Measurements from ENCODE around the gene DLGAP1. TPM values are rescaled to one million over a fixed set of nuclear protein-coding genes. Genes with fewer than 3 reads are reported as not detected.

Gene DLGAP1
- total and polyA plus RNA-seq, 2 donors (not counting 1 experiment from before 2014, with no cell fraction given) = 0.07 to 0.61 TPM

DNA sequence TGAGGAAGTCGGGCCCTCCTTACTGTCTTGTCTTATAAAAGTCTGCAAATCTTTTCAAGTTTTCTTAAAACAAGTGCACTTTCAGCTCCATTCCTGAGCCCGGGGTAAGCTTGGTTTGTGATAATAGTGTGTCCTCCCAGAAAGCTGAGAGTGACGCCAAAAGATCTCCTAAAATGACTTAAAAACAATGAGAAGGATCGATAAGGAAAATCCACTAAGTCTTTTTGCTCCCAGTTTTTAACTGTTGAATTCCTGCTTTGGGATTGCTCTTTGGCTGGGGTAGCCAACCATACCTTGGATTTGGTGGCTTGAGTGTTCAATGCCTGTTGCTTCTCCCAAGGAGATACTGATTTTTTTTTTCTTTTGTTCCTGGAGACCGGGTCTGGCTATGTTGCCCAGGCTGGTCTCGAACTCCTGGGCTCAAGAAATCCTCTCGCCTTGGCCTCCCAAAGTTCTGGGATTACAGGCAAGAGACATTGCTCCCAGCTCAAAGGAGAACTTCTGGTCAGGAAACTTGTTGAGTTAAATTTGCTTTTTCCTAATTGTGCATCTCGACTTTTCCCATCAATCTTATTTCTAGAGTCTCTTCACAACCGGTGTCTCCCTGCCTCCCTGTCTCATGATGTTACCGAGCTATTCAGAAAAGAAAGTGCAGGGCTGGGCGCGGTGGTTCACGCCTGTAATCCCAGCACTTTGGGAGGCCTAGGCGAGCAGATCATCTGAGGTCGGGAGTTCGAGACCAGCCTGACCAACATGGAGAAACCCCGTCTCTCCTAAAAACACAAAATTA, 1002.2 kb downstream of the DLGAP1 start:
- Histone ChIP-seq H3K79me2 (ENCODE audit: control insufficient read depth, insufficient read depth, low read length) (peaks cover 30% of the 10 kb centered on the region), H3K36me3 (replicated peaks in 1 of 2; ENCODE audit: control extremely low read depth in 1 of 2, control insufficient read depth in 1 of 2, extremely low read depth in 1 of 2, insufficient read depth in 2 of 2, low read length in 1 of 2) (peaks cover 3 to 17% of the 10 kb centered on the region in 2 experiments), H4K20me1 (ENCODE audit: control insufficient read depth, insufficient read depth, low read length, poor library complexity, severe bottlenecking) (no peaks in the 10 kb centered on the region), H3K4me3 (ENCODE audit: control extremely low read depth in 1 of 5, extremely low read depth in 1 of 5, insufficient read depth in 1 of 5, low read depth in 2 of 5, low read length in 4 of 5) (peak overlapping the region in 4 of 5 experiments; percentile 85 to 92 (median 90)), H3K9me3 (ENCODE audit: control extremely low read depth in 1 of 3, control insufficient read depth in 2 of 3, insufficient read depth in 1 of 3, low read length in 2 of 3) (peaks cover 0 to 5% (median 0%) of the 10 kb centered on the region in 3 donors), H2AFZ (ENCODE audit: insufficient read depth, low read depth, low read length, poor library complexity, severe bottlenecking) (peak overlapping the region; percentile 79), H3K9ac (ENCODE audit: low read length) (peak overlapping the region; percentile 99), H3K4me1 (ENCODE audit: control insufficient read depth in 2 of 2, insufficient read depth in 2 of 2, low read length in 2 of 2) (peaks cover 8 to 36% of the 10 kb centered on the region in 2 donors), H3K4me2 (replicated peaks; ENCODE audit: low read depth, low read length, poor library complexity, severe bottlenecking) (peak overlapping the region; percentile 98), H3K27ac (ENCODE audit: low read length in 2 of 2) (peak overlapping the region; percentile 82 to 99), H3K27me3 (replicated peaks in 1 of 4; ENCODE audit: control extremely low read depth in 1 of 4, control insufficient read depth in 3 of 4, insufficient read depth in 4 of 4, low read length in 3 of 4) (no peaks in the 10 kb centered on the region)
- H3K4me1 Mint-ChIP-seq = peaks cover 33% of the 10 kb centered on the region
- DNase-seq (peak; percentile 24), ATAC-seq (ENCODE audit: low read depth) (no peak)
- H3K9me3 Mint-ChIP-seq (ENCODE audit: insufficient read depth) = no peaks in the 10 kb centered on the region
- intact Hi-C loops (cut with micrococcal nuclease) = loop anchor here (5.0 kb wide), 4 partner anchors 39 to 436 kb away; partner anchors contain the start of gene MYL12B
- no peak for TF ChIP-seq EZH2 (IDR thresholded peaks at IDR 0.05; ENCODE audit: borderline replicate concordance, insufficient read depth, low read depth, low read length, poor library complexity, severe bottlenecking)
- TF ChIP-seq, protein P1, sequence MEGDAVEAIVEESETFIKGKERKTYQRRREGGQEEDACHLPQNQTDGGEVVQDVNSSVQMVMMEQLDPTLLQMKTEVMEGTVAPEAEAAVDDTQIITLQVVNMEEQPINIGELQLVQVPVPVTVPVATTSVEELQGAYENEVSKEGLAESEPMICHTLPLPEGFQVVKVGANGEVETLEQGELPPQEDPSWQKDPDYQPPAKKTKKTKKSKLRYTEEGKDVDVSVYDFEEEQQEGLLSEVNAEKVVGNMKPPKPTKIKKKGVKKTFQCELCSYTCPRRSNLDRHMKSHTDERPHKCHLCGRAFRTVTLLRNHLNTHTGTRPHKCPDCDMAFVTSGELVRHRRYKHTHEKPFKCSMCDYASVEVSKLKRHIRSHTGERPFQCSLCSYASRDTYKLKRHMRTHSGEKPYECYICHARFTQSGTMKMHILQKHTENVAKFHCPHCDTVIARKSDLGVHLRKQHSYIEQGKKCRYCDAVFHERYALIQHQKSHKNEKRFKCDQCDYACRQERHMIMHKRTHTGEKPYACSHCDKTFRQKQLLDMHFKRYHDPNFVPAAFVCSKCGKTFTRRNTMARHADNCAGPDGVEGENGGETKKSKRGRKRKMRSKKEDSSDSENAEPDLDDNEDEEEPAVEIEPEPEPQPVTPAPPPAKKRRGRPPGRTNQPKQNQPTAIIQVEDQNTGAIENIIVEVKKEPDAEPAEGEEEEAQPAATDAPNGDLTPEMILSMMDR (IDR thresholded peaks at IDR 0.05) = no peak
- 89% methylated on average over 11 of the region's 17 CpGs for WGBS (ENCODE audit: insufficient coverage)
- peak overlapping the region; percentile 96 for H3K27ac Mint-ChIP-seq
- H3K27me3 Mint-ChIP-seq = no peaks in the 10 kb centered on the region
- CTCF ChIA-PET = interaction anchor here (0.6 to 5.4 kb wide), 21 partner anchors 9 to 213 kb away, joined by 3 to 92 read pairs (median 13); no protein-coding TSS in a partner anchor
- peak overlapping the region; percentile 99 for H3K4me3 Mint-ChIP-seq
- POLR2A ChIA-PET = interaction anchor here (0.6 to 3.5 kb wide), 7 partner anchors 14 to 212 kb away, joined by 3 to 40 read pairs (median 4); no protein-coding TSS in a partner anchor
